OCI-LY1 (cell line): ENCODE measurements around the gene FOXK1.

Experiments
- EZH2 ChIP-seq: fragments of 200-600 bp; sonication (generic), shearing (Covaris generic); IDR thresholded peaks from 2 replicates; pipeline ENCODE4 v1.8.0; 2017; ENCODE audit warnings: borderline replicate concordance, mixed run types, mild to moderate bottlenecking, antibody characterized with exemption, low read length, moderate library complexity, mixed read lengths
- TF ChIP-seq, protein P1 (sequence below): fragments of 200-600 bp; sonication (generic), shearing (Covaris generic); IDR thresholded peaks from 2 replicates; pipeline ENCODE4 v1.5.1; 2017; ENCODE audit warnings: mild to moderate bottlenecking, antibody characterized with exemption, low read length, moderate library complexity, mixed read lengths

DNA sequence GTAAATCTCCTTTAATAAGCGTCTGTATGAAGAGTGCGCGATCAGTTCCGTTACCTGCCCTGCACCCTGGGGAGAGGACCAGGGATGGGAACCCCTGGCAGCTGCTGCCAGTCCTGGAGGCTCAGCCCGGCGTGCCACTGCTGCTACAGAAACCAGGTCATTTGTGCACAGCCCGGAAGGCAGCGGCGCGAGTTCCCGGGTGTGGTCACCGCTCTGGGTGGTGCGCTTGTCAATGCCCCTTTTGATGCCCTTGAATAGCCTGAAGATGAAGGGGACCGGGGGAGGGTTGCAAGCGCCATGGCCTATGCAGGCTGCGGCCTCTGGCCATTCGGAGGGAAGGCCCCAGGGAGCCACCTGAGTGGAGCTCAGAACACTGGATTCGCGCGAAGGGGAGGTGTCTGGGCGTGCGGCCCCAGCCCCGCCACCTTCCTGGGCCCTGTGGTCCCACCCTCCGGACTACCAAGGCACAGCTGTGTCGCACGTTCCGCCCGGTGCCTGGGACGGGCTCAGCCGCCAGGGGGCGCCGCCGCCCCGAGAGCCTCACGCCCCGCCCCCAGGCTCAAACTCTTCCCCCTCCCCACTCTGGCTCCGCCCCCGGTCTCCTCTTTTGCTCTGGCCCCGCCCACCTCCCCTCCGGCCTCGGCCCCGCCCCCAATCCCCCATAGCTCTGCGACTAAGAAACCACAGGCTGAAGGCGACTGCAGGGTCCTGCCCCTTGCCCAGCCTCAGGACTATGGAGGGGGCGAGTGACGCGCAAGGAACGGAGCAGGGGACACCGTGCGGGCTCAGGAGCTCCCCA lies 109.8 kb downstream of the FOXK1 start:
- TF ChIP-seq, protein P1, sequence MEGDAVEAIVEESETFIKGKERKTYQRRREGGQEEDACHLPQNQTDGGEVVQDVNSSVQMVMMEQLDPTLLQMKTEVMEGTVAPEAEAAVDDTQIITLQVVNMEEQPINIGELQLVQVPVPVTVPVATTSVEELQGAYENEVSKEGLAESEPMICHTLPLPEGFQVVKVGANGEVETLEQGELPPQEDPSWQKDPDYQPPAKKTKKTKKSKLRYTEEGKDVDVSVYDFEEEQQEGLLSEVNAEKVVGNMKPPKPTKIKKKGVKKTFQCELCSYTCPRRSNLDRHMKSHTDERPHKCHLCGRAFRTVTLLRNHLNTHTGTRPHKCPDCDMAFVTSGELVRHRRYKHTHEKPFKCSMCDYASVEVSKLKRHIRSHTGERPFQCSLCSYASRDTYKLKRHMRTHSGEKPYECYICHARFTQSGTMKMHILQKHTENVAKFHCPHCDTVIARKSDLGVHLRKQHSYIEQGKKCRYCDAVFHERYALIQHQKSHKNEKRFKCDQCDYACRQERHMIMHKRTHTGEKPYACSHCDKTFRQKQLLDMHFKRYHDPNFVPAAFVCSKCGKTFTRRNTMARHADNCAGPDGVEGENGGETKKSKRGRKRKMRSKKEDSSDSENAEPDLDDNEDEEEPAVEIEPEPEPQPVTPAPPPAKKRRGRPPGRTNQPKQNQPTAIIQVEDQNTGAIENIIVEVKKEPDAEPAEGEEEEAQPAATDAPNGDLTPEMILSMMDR, result peak; percentile 40
- TF ChIP-seq EZH2, result no peak
